Thymus (tissue), 11 donors: ENCODE data around the gene ENG. TPM values are rescaled to one million over a fixed set of nuclear protein-coding genes. Genes with fewer than 3 reads are reported as not detected.
A peak's percentile ranks its signal among the peaks of the same experiment; 100 is the strongest.

ENCODE experiments used
- DNase-seq, 9 donors: peaks; one replicate each; pipeline ENCODE4 v3.0.0-alpha.2; 2013; ENCODE audit warnings: low spot score in 9 of 9, low read depth in 6 of 9, missing footprints in 1 of 9
- H3K27ac ChIP-seq, 2 donors: one replicate each; pipeline ENCODE4 v1.5.1; 2013; ENCODE audit warnings: control low read depth in 1 of 2, low read depth in 1 of 2, low read length in 1 of 2, mild to moderate bottlenecking in 1 of 2, moderate library complexity in 1 of 2
- H3K27me3 ChIP-seq, 2 donors: one replicate each; pipeline ENCODE4 v1.5.1; 2013; ENCODE audit warnings: low read length in 1 of 2; ENCODE audit not compliant: control insufficient read depth in 2 of 2, insufficient read depth in 1 of 2
- H3K36me3 ChIP-seq, 2 donors: one replicate each; pipeline ENCODE4 v1.5.1; 2013; ENCODE audit warnings: low read length in 1 of 2, mild to moderate bottlenecking in 1 of 2, moderate library complexity in 1 of 2; ENCODE audit not compliant: control insufficient read depth in 2 of 2, insufficient read depth in 2 of 2
- H3K4me1 ChIP-seq, 2 donors: one replicate each; pipeline ENCODE4 v1.5.1; 2013; ENCODE audit warnings: low read length in 2 of 2; ENCODE audit not compliant: control insufficient read depth in 2 of 2, insufficient read depth in 2 of 2
- H3K4me3 ChIP-seq, 2 donors: one replicate each; pipeline ENCODE4 v1.5.1; 2013; ENCODE audit warnings: low read length in 2 of 2, control low read depth in 1 of 2, mild to moderate bottlenecking in 1 of 2
- H3K9me3 ChIP-seq, 2 donors: one replicate each; pipeline ENCODE4 v1.5.1; 2013; ENCODE audit warnings: low read length in 1 of 2, mild to moderate bottlenecking in 1 of 2; ENCODE audit not compliant: control insufficient read depth in 2 of 2, insufficient read depth in 1 of 2
- WGBS: extraction: QIAGEN DNeasy Blood & Tissue Kit; methylation state at CpG from one replicate; pipeline ENCODE4 v1.1.7; 2013; 5-methylcytosine and 5-hydroxymethylcytosine counted together
- polyA plus RNA-seq: library from polyadenylated mRNA; stranded (reverse); fragments of 200-250 nt; gene quantifications from one replicate; pipeline ENCODE4 v1.2.3, GENCODE V29; 2013
- total RNA-seq: library from RNA; stranded (reverse); fragments of 120-200 nt; gene quantifications from one replicate; pipeline ENCODE4 v1.2.4, GENCODE V29; 2013
- donor health status: healthy.

ENG gene
- total and polyA plus RNA-seq, 2 donors: 1.7 to 48.2 TPM

- Histone ChIP-seq H3K36me3 (peaks cover 56 to 66% of the 10 kb centered on the region in 2 donors), H3K27ac (no peak overlapping the region), H3K4me1 (peaks cover 2 to 10% of the 10 kb centered on the region in 2 donors), H3K4me3 (no peak overlapping the region), H3K27me3 (no peaks in the 10 kb centered on the region), H3K9me3 (peaks cover 0 to 4% of the 10 kb centered on the region in 2 donors)
- WGBS: 91% methylated on average over 9 of the region's 9 CpGs
- DNase-seq: no peak
These were observed 45.4 kb downstream of the ENG start for GRCh38 chr9:127809002-127809539.

- 82% methylated on average over 17 of the region's 17 CpGs for WGBS
- H3K36me3 ChIP-seq: peaks cover 50 to 60% of the 10 kb centered on the region in 2 donors
- H3K4me1 ChIP-seq: peaks cover 8 to 16% of the 10 kb centered on the region in 2 donors
- DNase-seq: no peak
- H3K9me3 ChIP-seq: peaks cover 0 to 2% of the 10 kb centered on the region in 2 donors
- H3K4me3 ChIP-seq: no peak overlapping the region
- no peaks in the 10 kb centered on the region for H3K27me3 ChIP-seq
- no peak overlapping the region for H3K27ac ChIP-seq
These were observed 46.0 kb downstream of the ENG start for GRCh38 chr9:127808347-127809001.

GRCh38 chr9:127806871-127807270, 47.6 kb downstream of the ENG start:
- Histone ChIP-seq H3K9me3 (no peaks in the 10 kb centered on the region), H3K27ac (no peak overlapping the region), H3K27me3 (no peaks in the 10 kb centered on the region), H3K36me3 (peaks cover 34 to 49% of the 10 kb centered on the region in 2 donors), H3K4me3 (no peak overlapping the region), H3K4me1 (peaks cover 18 to 23% of the 10 kb centered on the region in 2 donors)
- no peak for DNase-seq
- 96% methylated on average over 14 of the region's 14 CpGs for WGBS

- H3K9me3 ChIP-seq: no peaks in the 10 kb centered on the region
- 95% methylated on average over 8 of the region's 8 CpGs for WGBS
- H3K27me3 ChIP-seq: no peaks in the 10 kb centered on the region
- peaks cover 29 to 40% of the 10 kb centered on the region in 2 donors for H3K36me3 ChIP-seq
- H3K27ac ChIP-seq: no peak overlapping the region
- H3K4me3 ChIP-seq: no peak overlapping the region
- DNase-seq: no peak
- H3K4me1 ChIP-seq: peaks cover 20 to 23% of the 10 kb centered on the region in 2 donors
These were observed 48.8 kb downstream of the ENG start for GRCh38 chr9:127805620-127806019.

- DNase-seq: no peak
- Histone ChIP-seq H3K4me1 (peaks cover 18 to 20% of the 10 kb centered on the region in 2 donors), H3K27me3 (no peaks in the 10 kb centered on the region), H3K36me3 (peaks cover 18 to 26% of the 10 kb centered on the region in 2 donors), H3K27ac (peak overlapping the region; percentile 83 to 91), H3K9me3 (no peaks in the 10 kb centered on the region), H3K4me3 (peak overlapping the region; percentile 74 to 91)
- WGBS: 47% methylated on average over 18 of the region's 18 CpGs
These were observed 50.7 kb downstream of the ENG start for GRCh38 chr9:127803507-127804352.

GRCh38 chr9:127802576-127803443, 51.6 kb downstream of the ENG start, which contains the start of gene FPGS:
Gene FPGS, plus strand, starts transcription at chr9:127802882. Its CDS starts 43 bp downstream, at chr9:127802925.
- Histone ChIP-seq H3K27ac (peak within 1 kb of the TSS; percentile 83 to 91), H3K9me3 (no peaks in the 10 kb centered on the region), H3K4me1 (peaks cover 16 to 20% of the 10 kb centered on the region in 2 donors), H3K27me3 (no peaks in the 10 kb centered on the region), H3K4me3 (peak within 1 kb of the TSS; percentile 74 to 91), H3K36me3 (peaks cover 11 to 18% of the 10 kb centered on the region in 2 donors)
- WGBS: under 1% methylated on average over 83 of the region's 83 CpGs
- DNase-seq: peak in 6 of 9 donors; percentile 77 to 93 (median 81)

- no peak for DNase-seq
- peaks cover 4 to 11% of the 10 kb centered on the region in 2 donors for H3K36me3 ChIP-seq
- H3K27me3 ChIP-seq: no peaks in the 10 kb centered on the region
These were observed 52.4 kb downstream of the ENG start for GRCh38 chr9:127801955-127802575.

GRCh38 chr9:127796852-127797370, 57.5 kb downstream of the ENG start:
- H3K9me3 ChIP-seq: no peaks in the 10 kb centered on the region
- no peak overlapping the region for H3K4me3 ChIP-seq
- peak in 1 of 9 donors; percentile 51 for DNase-seq
- 4% methylated on average over 11 of the region's 11 CpGs for WGBS
- no peaks in the 10 kb centered on the region for H3K27me3 ChIP-seq
- H3K27ac ChIP-seq: peak overlapping the region; percentile 34 to 36
- H3K4me1 ChIP-seq: peaks cover 15 to 28% of the 10 kb centered on the region in 2 donors
- peaks cover 20 to 27% of the 10 kb centered on the region in 2 donors for H3K36me3 ChIP-seq

More at GRCh38 chr9:127801955-127802575, 52.4 kb downstream of the ENG start:
- Histone ChIP-seq H3K4me1 (peaks cover 16 to 28% of the 10 kb centered on the region in 2 donors), H3K4me3 (peak overlapping the region; percentile 53 to 74), H3K9me3 (no peaks in the 10 kb centered on the region), H3K27ac (peak overlapping the region; percentile 74 to 83)
- 24% methylated on average over 10 of the region's 10 CpGs for WGBS
